CD4-positive, alpha-beta T cell (primary cell): ENCODE data around the gene NFATC1. TPM values are rescaled to one million over a fixed set of nuclear protein-coding genes. Genes with fewer than 3 reads are reported as not detected.

Source experiments
- ATAC-seq: fragments of 200-7000 bp; cut with Tn5 transposase; one replicate; pipeline ENCODE4 v1.10.0; 2022; ENCODE audit warnings: mild to moderate bottlenecking; ENCODE audit not compliant: poor library complexity
- CTCF ChIA-PET: fragments of 350-600 bp; sonication (Branson Sonifier 250); formaldehyde crosslinking; loops from one replicate; lab custom pipeline; 2021; ENCODE audit warnings: antibody characterized with exemption, inconsistent platforms; lab: Charles Lee
- POLR2A ChIA-PET: fragments of 350-600 bp; sonication (Branson Sonifier 250); formaldehyde crosslinking; loops from one replicate; lab custom pipeline; 2021; ENCODE audit warnings: antibody characterized with exemption, inconsistent platforms; lab: Charles Lee
- DNase-seq, 14 experiments: peaks; one replicate each; pipeline ENCODE4 v3.0.0-alpha.2; 2013 to 2020; ENCODE audit warnings: mixed read lengths in 2 of 14
- H3K27ac ChIP-seq, 2 donors: one replicate each; pipeline versions ENCODE4 v1.5.1 to v1.7.0; 2013; ENCODE audit warnings: low read length in 2 of 2, low read depth in 1 of 2, mild to moderate bottlenecking in 1 of 2
- H3K27me3 ChIP-seq, 2 experiments: 1 replicate in 1 of 2; 2 replicates in 1 of 2; pipeline versions ENCODE4 v1.6.1 to v1.7.0; 2013; ENCODE audit warnings: low read length in 2 of 2, control low read depth in 1 of 2, mild to moderate bottlenecking in 1 of 2, moderate library complexity in 1 of 2; ENCODE audit not compliant: insufficient read depth in 2 of 2, control insufficient read depth in 1 of 2
- H3K36me3 ChIP-seq: one replicate; pipeline ENCODE4 v1.6.1; 2013; ENCODE audit warnings: low read length, control low read depth; ENCODE audit not compliant: insufficient read depth
- H3K4me1 ChIP-seq: one replicate; pipeline ENCODE4 v1.6.1; 2013; ENCODE audit warnings: low read length, control low read depth; ENCODE audit not compliant: insufficient read depth
- H3K4me3 ChIP-seq: one replicate; pipeline ENCODE4 v1.5.1; 2013; ENCODE audit warnings: mild to moderate bottlenecking, low read length, moderate library complexity
- H3K9me3 ChIP-seq, 2 experiments: 1 replicate in 1 of 2; 2 replicates in 1 of 2; pipeline versions ENCODE4 v1.6.1 to v1.7.0; 2013; ENCODE audit warnings: low read length in 2 of 2, mild to moderate bottlenecking in 2 of 2, control low read depth in 1 of 2, moderate library complexity in 1 of 2; ENCODE audit not compliant: control insufficient read depth in 1 of 2, insufficient read depth in 1 of 2
- H3K27ac Mint-ChIP-seq: one replicate; pipeline ENCODE4 v1.8.0; 2020; ENCODE audit warnings: mixed read lengths
- H3K27me3 Mint-ChIP-seq: one replicate; pipeline ENCODE4 v1.8.0; 2021; ENCODE audit warnings: mixed read lengths
- H3K36me3 Mint-ChIP-seq: one replicate; pipeline ENCODE4 v1.8.0; 2021; ENCODE audit warnings: low read depth, mixed read lengths
- H3K4me1 Mint-ChIP-seq: one replicate; pipeline ENCODE4 v1.8.0; 2021; ENCODE audit warnings: low read depth, mixed read lengths
- H3K4me3 Mint-ChIP-seq: one replicate; pipeline ENCODE4 v1.8.0; 2020; ENCODE audit warnings: mild to moderate bottlenecking, mixed read lengths
- H3K9me3 Mint-ChIP-seq: one replicate; pipeline ENCODE4 v1.8.0; 2020; ENCODE audit warnings: mixed read lengths
- CTCF ChIP-seq: fragments of 200-600 bp; IDR thresholded peaks from one replicate; pipeline ENCODE4 v1.8.0; 2022; ENCODE audit warnings: antibody characterized with exemption, mild to moderate bottlenecking
- intact Hi-C, 2 experiments: fragments of 100-400 bp; cut with DNase I in 1 of 2; cut with micrococcal nuclease in 1 of 2; formaldehyde crosslinking; loops; one replicate each; pipeline versions ENCODE4 v1.15.1 to v1.9.0; 2023 to 2025; cut with DNase I, micrococcal nuclease
- total RNA-seq, 174 experiments: library from RNA in 2 of 174; stranded (reverse) in 2 of 174; gene quantifications; one replicate each; pipeline ENCODE4 v1.2.3 and lab custom pipeline; 2021 to 2026

Gene NFATC1
- total RNA-seq, 2 experiments from 2014 or later, result 107 to 113 TPM

GRCh38 chr18:79392226-79392625 lies 3.5 kb upstream of the NFATC1 start:
- peak overlapping the region; percentile 93 for H3K27ac Mint-ChIP-seq
- no peaks in the 10 kb centered on the region for H3K27me3 Mint-ChIP-seq

GRCh38 chr18:79393181-79393634 lies 2.5 kb upstream of the NFATC1 start:
- DNase-seq (peak in 6 of 14 experiments; percentile 19 to 70 (median 44)), ATAC-seq (peak; percentile 12)
- Histone ChIP-seq H3K27me3 (peaks cover 0 to 3% of the 10 kb centered on the region in 2 experiments), H3K36me3 (no peaks in the 10 kb centered on the region), H3K27ac (no peak overlapping the region), H3K9me3 (no peaks in the 10 kb centered on the region), H3K4me1 (peaks cover 39% of the 10 kb centered on the region), H3K4me3 (peak overlapping the region; percentile 48)
- TF ChIP-seq CTCF, result no peak
- ChIA-PET CTCF (interaction anchor here (1.4 to 2.1 kb wide), 3 partner anchors 12 to 130 kb away, joined by 5 to 10 read pairs (median 8); no protein-coding TSS in a partner anchor), POLR2A (interaction anchor here (0.8 to 2.5 kb wide), 11 partner anchors 8 to 285 kb away, joined by 3 to 23 read pairs (median 4); no protein-coding TSS in a partner anchor)
- H3K4me1 Mint-ChIP-seq, result peaks cover 45% of the 10 kb centered on the region
- intact Hi-C loops, result loop anchor here in 1 of 2 experiments (2.0 kb wide), 1 partner anchor 14 kb away; no protein-coding TSS in a partner anchor
- H3K36me3 Mint-ChIP-seq, result peaks cover 10% of the 10 kb centered on the region
- no peaks in the 10 kb centered on the region for H3K9me3 Mint-ChIP-seq
- peak overlapping the region; percentile 98 for H3K4me3 Mint-ChIP-seq
- H3K27me3 Mint-ChIP-seq, result no peaks in the 10 kb centered on the region
- H3K27ac Mint-ChIP-seq, result peak overlapping the region; percentile 93

More at GRCh38 chr18:79392226-79392625, 3.5 kb upstream of the NFATC1 start:
- ChIA-PET CTCF (interaction anchor here (2.1 to 3.0 kb wide), 2 partner anchors 11 to 12 kb away, joined by 10 to 16 read pairs; no protein-coding TSS in a partner anchor), POLR2A (interaction anchor here (0.8 to 2.5 kb wide), 7 partner anchors 9 to 286 kb away, joined by 3 to 23 read pairs (median 4); no protein-coding TSS in a partner anchor)
- Histone ChIP-seq H3K36me3 (no peaks in the 10 kb centered on the region), H3K27ac (no peak overlapping the region), H3K4me3 (no peak overlapping the region), H3K27me3 (peaks cover 0 to 3% of the 10 kb centered on the region in 2 experiments), H3K4me1 (peaks cover 37% of the 10 kb centered on the region), H3K9me3 (no peaks in the 10 kb centered on the region)
- no peak for ATAC-seq
- no peak for TF ChIP-seq CTCF
- Mint-ChIP-seq H3K4me3 (peak overlapping the region; percentile 98), H3K9me3 (no peaks in the 10 kb centered on the region), H3K36me3 (peaks cover 9% of the 10 kb centered on the region), H3K4me1 (peaks cover 44% of the 10 kb centered on the region)
- intact Hi-C loops, result loop anchor here in 1 of 2 experiments (2.0 kb wide), 1 partner anchor 13 kb away; no protein-coding TSS in a partner anchor
- no peak for DNase-seq

- Mint-ChIP-seq H3K27ac (peak overlapping the region; percentile 93), H3K27me3 (no peaks in the 10 kb centered on the region), H3K36me3 (peaks cover 16% of the 10 kb centered on the region), H3K4me1 (peaks cover 45% of the 10 kb centered on the region), H3K9me3 (no peaks in the 10 kb centered on the region), H3K4me3 (peak overlapping the region; percentile 98)
- Histone ChIP-seq H3K4me1 (peaks cover 46% of the 10 kb centered on the region), H3K27ac (no peak overlapping the region), H3K4me3 (peak overlapping the region; percentile 48), H3K27me3 (peaks cover 0 to 3% of the 10 kb centered on the region in 2 experiments), H3K36me3 (no peaks in the 10 kb centered on the region), H3K9me3 (no peaks in the 10 kb centered on the region)
- ChIA-PET POLR2A (interaction anchor here (0.9 to 2.5 kb wide), 8 partner anchors 8 to 130 kb away, joined by 3 to 23 read pairs (median 6); no protein-coding TSS in a partner anchor), CTCF (interaction anchor here (1.4 to 2.1 kb wide), 3 partner anchors 12 to 129 kb away, joined by 5 to 10 read pairs (median 8); no protein-coding TSS in a partner anchor)
- peak in 7 of 14 experiments; percentile 44 to 73 (median 54) for DNase-seq
- no peak for TF ChIP-seq CTCF
- peak; percentile 18 for ATAC-seq
- intact Hi-C loops, result loop anchor here in 1 of 2 experiments (2.0 kb wide), 2 partner anchors 15 to 129 kb away; no protein-coding TSS in a partner anchor
Measured at GRCh38 chr18:79393635-79394533, 1.8 kb upstream of the NFATC1 start.
